Activated T-cell treated with anti-CD3 and anti-CD28 coated beads, Interleukin-2, amount 50 U/mL, for 72 hours (primary cell): Measurements from ENCODE around the gene PARD3B. TPM values are rescaled to one million over a fixed set of nuclear protein-coding genes. Genes with fewer than 3 reads are reported as not detected.

ENCODE experiments used
- ATAC-seq, 2 donors: fragments of 150-1000 bp; cut with Tn5 transposase; replicated peaks in 1 of 2; 2 replicates each; pipeline ENCODE4 v1.10.0; 2021; ENCODE audit warnings: moderate library complexity in 2 of 2, mild to moderate bottlenecking in 1 of 2
- DNase-seq, 2 donors: peaks; one replicate each; pipeline ENCODE4 v3.0.0; 2021 to 2022; ENCODE audit warnings: mixed read lengths in 1 of 2
- H3K27ac Mint-ChIP-seq: one replicate; pipeline ENCODE4 v1.8.0; 2022; ENCODE audit warnings: mild to moderate bottlenecking, moderate library complexity, mixed read lengths
- H3K27me3 Mint-ChIP-seq: one replicate; pipeline ENCODE4 v1.8.0; 2022; ENCODE audit warnings: low read depth, mixed read lengths
- H3K36me3 Mint-ChIP-seq, 2 donors: one replicate each; pipeline ENCODE4 v1.8.0; 2022; ENCODE audit warnings: mixed read lengths in 2 of 2, mild to moderate bottlenecking in 1 of 2; ENCODE audit not compliant: insufficient read depth in 2 of 2
- H3K4me1 Mint-ChIP-seq: one replicate; pipeline ENCODE4 v1.8.0; 2022; ENCODE audit warnings: low read depth, mixed read lengths
- H3K4me3 Mint-ChIP-seq, 2 donors: one replicate each; pipeline ENCODE4 v1.8.0; 2022; ENCODE audit warnings: mild to moderate bottlenecking in 2 of 2, mixed read lengths in 2 of 2, moderate library complexity in 2 of 2
- H3K9me3 Mint-ChIP-seq, 2 donors: one replicate each; pipeline ENCODE4 v1.8.0; 2022; ENCODE audit warnings: mixed read lengths in 2 of 2
- total RNA-seq, 2 donors: library from RNA; stranded (reverse); gene quantifications; one replicate each; pipeline ENCODE4 v1.2.3, GENCODE V29; 2022

The PARD3B gene
- total RNA-seq, 2 donors from 2014 or later, result 0.74 to 0.96 TPM

GRCh38 chr2:205058409-205058808 lies 513.1 kb downstream of the PARD3B start:
- Mint-ChIP-seq H3K27ac (peak overlapping the region; percentile 27), H3K9me3 (peaks cover 0 to 5% of the 10 kb centered on the region in 2 donors), H3K36me3 (no peaks in the 10 kb centered on the region), H3K4me1 (peaks cover 25% of the 10 kb centered on the region), H3K27me3 (no peaks in the 10 kb centered on the region), H3K4me3 (no peak overlapping the region)
- ATAC-seq (no peak), DNase-seq (no peak)

- ATAC-seq (no peak), DNase-seq (no peak)
- Mint-ChIP-seq H3K27me3 (no peaks in the 10 kb centered on the region), H3K4me1 (peaks cover 17% of the 10 kb centered on the region), H3K36me3 (peaks cover 0 to 3% of the 10 kb centered on the region in 2 donors), H3K27ac (no peak overlapping the region), H3K4me3 (no peak overlapping the region), H3K9me3 (peaks cover 0 to 5% of the 10 kb centered on the region in 2 donors)
These were observed 515.0 kb downstream of the PARD3B start for GRCh38 chr2:205060269-205060668.

- H3K27ac Mint-ChIP-seq, result no peak overlapping the region
- H3K36me3 Mint-ChIP-seq, result peaks cover 0 to 3% of the 10 kb centered on the region in 2 donors
- H3K4me1 Mint-ChIP-seq, result no peaks in the 10 kb centered on the region
- DNase-seq (no peak), ATAC-seq (no peak)
- H3K9me3 Mint-ChIP-seq, result no peaks in the 10 kb centered on the region
- H3K27me3 Mint-ChIP-seq, result no peaks in the 10 kb centered on the region
- H3K4me3 Mint-ChIP-seq, result no peak overlapping the region
These were observed 520.8 kb downstream of the PARD3B start for GRCh38 chr2:205066081-205066480.

GRCh38 chr2:205069928-205070327 lies 524.7 kb downstream of the PARD3B start:
- peaks cover 0 to 1% of the 10 kb centered on the region in 2 donors for H3K9me3 Mint-ChIP-seq
- H3K36me3 Mint-ChIP-seq, result no peaks in the 10 kb centered on the region
- DNase-seq (no peak), ATAC-seq (no peak)
- H3K27me3 Mint-ChIP-seq, result no peaks in the 10 kb centered on the region
- H3K4me3 Mint-ChIP-seq, result no peak overlapping the region
- H3K4me1 Mint-ChIP-seq, result peaks cover 5% of the 10 kb centered on the region
- H3K27ac Mint-ChIP-seq, result no peak overlapping the region

DNA sequence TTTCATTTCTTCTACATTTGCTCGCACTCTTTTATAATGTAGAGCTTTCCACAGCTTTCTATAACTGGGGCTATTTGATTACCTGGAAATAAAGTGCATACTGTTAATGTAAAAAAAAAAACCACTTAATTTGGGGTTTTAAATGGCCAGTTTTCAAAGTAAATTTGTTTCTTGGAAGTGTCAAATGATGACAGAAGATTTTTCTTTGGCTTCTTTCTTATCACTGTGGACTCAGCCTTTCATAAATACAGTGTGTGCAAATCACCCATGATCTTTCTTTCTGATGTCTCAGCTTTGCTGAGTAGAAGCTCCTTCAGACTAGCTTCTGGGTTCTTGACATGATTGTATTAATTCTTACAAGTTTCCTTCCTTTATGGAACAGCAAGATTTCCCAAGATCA lies 525.6 kb downstream of the PARD3B start:
- DNase-seq (no peak), ATAC-seq (no peak)
- no peak overlapping the region for H3K27ac Mint-ChIP-seq
- H3K4me3 Mint-ChIP-seq, result no peak overlapping the region
- H3K4me1 Mint-ChIP-seq, result peaks cover 6% of the 10 kb centered on the region
- no peaks in the 10 kb centered on the region for H3K27me3 Mint-ChIP-seq
- peaks cover 0 to 1% of the 10 kb centered on the region in 2 donors for H3K9me3 Mint-ChIP-seq
- H3K36me3 Mint-ChIP-seq, result no peaks in the 10 kb centered on the region

DNA sequence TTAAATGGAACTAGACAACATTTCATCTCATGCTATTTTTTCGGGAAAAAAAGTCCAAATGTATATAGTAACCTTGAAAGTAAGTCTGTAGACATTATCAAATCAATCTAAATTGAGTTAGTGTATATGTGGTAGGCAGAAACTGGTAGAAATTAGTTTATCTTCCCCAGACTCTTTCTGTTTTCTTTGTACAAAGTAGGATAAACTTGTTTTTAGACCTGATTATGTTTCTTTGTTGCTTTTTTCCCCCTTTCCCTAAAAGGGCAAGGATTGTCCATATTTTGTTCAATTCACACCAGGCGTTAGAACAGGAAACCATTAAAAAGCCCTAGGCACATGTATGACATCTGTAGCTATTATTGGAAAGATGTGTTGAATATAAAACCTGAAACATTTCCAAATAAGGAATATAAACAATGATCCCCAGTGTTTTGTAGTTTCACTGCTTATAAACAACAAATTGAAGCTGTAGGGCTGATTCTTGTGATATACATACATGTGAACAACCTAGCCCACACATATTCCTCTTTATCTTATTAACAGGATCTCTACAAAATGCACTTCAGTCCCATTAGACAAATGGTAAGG lies 528.3 kb downstream of the PARD3B start:
- no peak overlapping the region for H3K4me3 Mint-ChIP-seq
- H3K9me3 Mint-ChIP-seq, result peaks cover 0 to 1% of the 10 kb centered on the region in 2 donors
- H3K36me3 Mint-ChIP-seq, result no peaks in the 10 kb centered on the region
- peaks cover 31% of the 10 kb centered on the region for H3K4me1 Mint-ChIP-seq
- H3K27me3 Mint-ChIP-seq, result no peaks in the 10 kb centered on the region
- no peak overlapping the region for H3K27ac Mint-ChIP-seq
- DNase-seq (no peak), ATAC-seq (no peak)

- no peaks in the 10 kb centered on the region for H3K27me3 Mint-ChIP-seq
- peak overlapping the region; percentile 33 for H3K27ac Mint-ChIP-seq
- peaks cover 0 to 1% of the 10 kb centered on the region in 2 donors for H3K9me3 Mint-ChIP-seq
- H3K36me3 Mint-ChIP-seq, result no peaks in the 10 kb centered on the region
- H3K4me1 Mint-ChIP-seq, result peaks cover 31% of the 10 kb centered on the region
- peak overlapping the region; percentile 31 to 32 for H3K4me3 Mint-ChIP-seq
- peak in 1 of 2 donors; percentile 24 for ATAC-seq
- no peak for DNase-seq
These were observed 531.1 kb downstream of the PARD3B start for GRCh38 chr2:205076405-205076804.

DNA sequence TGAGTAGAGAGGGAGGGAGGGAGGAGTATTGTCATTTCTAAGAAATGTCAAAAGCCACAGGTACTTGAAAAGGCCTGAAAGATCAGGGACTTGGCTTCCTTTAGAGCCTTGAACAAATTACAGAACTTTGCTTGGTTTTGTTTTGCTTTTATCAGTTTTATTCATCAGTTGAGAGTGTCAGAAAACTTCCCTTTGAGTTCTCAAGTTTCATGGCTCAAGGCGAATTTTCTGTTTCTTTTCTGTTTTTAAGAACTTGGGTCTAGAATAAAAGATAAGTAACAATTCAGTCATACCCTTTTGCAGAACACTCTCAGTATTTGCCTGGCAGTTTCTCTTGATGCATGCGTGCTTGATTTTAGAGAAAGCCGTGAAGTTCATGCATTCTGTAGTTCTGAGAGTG lies 531.9 kb downstream of the PARD3B start:
- Mint-ChIP-seq H3K27me3 (no peaks in the 10 kb centered on the region), H3K4me3 (peak overlapping the region; percentile 36 to 63), H3K36me3 (no peaks in the 10 kb centered on the region), H3K9me3 (peaks cover 0 to 1% of the 10 kb centered on the region in 2 donors), H3K27ac (peak overlapping the region; percentile 73), H3K4me1 (peaks cover 31% of the 10 kb centered on the region)
- ATAC-seq (peak; percentile 85 to 89), DNase-seq (peak in 1 of 2 donors; percentile 4)

DNA sequence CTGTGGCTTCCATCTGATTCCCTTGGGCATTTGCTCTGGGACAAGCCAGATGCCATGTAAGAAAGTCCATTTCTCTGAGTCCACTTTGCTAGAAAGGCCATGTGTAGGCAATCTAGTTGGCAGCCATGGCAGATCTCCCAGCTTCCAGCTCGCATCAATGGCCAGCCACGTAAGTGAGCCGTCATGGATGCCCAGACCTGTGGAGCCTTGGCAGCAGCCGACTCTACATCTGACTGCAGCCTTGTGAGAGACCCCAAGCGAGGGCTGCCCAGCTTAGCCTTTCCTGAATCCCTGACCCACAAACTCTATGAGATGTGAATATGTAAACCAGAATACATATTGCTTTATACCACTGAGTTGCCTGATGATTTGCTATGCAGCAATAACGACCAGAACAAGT lies 533.5 kb downstream of the PARD3B start:
- H3K4me3 Mint-ChIP-seq, result no peak overlapping the region
- DNase-seq, result no peak
- peaks cover 40% of the 10 kb centered on the region for H3K4me1 Mint-ChIP-seq
- H3K27me3 Mint-ChIP-seq, result no peaks in the 10 kb centered on the region
- H3K36me3 Mint-ChIP-seq, result no peaks in the 10 kb centered on the region
- no peak for ATAC-seq
- H3K27ac Mint-ChIP-seq, result no peak overlapping the region
- H3K9me3 Mint-ChIP-seq, result peaks cover 0 to 1% of the 10 kb centered on the region in 2 donors

DNA sequence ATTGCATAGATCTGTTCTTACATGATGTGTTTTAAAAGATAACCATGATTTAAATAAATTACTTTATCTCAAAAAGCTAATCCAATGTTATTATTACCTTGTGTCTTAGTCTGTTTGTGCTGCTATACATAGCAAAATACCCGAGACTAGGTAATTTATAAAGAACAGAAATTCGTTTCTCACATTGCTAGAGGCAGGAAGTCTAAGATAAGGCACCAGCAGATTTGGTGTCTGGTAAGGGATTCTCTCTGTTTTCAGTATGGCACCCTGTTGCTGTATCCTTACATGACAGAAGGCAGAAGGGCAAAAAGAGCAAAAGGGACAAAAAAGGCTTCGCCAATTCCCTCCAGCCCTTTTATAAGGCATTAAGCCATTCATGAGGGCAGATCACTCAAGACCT lies 533.9 kb downstream of the PARD3B start:
- peaks cover 0 to 1% of the 10 kb centered on the region in 2 donors for H3K9me3 Mint-ChIP-seq
- H3K4me3 Mint-ChIP-seq, result no peak overlapping the region
- no peaks in the 10 kb centered on the region for H3K36me3 Mint-ChIP-seq
- ATAC-seq (no peak), DNase-seq (no peak)
- H3K27ac Mint-ChIP-seq, result no peak overlapping the region
- no peaks in the 10 kb centered on the region for H3K27me3 Mint-ChIP-seq
- peaks cover 40% of the 10 kb centered on the region for H3K4me1 Mint-ChIP-seq

DNA sequence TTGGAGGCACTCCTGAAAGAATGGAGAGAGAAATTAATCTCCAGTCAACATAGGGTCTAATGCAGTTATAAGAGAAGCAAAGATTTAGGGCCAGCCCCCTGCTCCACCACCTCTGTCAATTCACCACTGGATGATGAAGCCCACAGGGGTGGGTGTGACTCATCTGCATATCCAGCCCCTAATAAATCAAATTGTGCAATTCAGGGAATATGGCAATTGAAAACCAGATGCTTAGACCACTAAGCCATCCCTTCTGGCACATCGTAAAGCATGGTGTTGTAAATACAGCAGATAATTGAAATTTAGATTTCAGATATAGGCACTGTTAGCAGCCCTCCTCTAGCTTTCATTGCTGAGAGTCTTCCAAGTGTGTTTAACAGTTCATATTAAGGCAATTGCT lies 541.4 kb downstream of the PARD3B start:
- no peak overlapping the region for H3K4me3 Mint-ChIP-seq
- no peaks in the 10 kb centered on the region for H3K27me3 Mint-ChIP-seq
- DNase-seq, result no peak
- no peak overlapping the region for H3K27ac Mint-ChIP-seq
- ATAC-seq, result no peak
- H3K4me1 Mint-ChIP-seq, result peaks cover 10% of the 10 kb centered on the region
- no peaks in the 10 kb centered on the region for H3K9me3 Mint-ChIP-seq
- H3K36me3 Mint-ChIP-seq, result no peaks in the 10 kb centered on the region

GRCh38 chr2:205087862-205088261 lies 542.6 kb downstream of the PARD3B start:
- Mint-ChIP-seq H3K4me3 (no peak overlapping the region), H3K4me1 (peaks cover 19% of the 10 kb centered on the region), H3K36me3 (no peaks in the 10 kb centered on the region), H3K27me3 (no peaks in the 10 kb centered on the region), H3K9me3 (peaks cover 2 to 4% of the 10 kb centered on the region in 2 donors), H3K27ac (no peak overlapping the region)
- ATAC-seq (no peak), DNase-seq (no peak)

- ATAC-seq, result no peak
- peaks cover 14% of the 10 kb centered on the region for H3K4me1 Mint-ChIP-seq
- H3K9me3 Mint-ChIP-seq, result peaks cover 2 to 4% of the 10 kb centered on the region in 2 donors
- H3K4me3 Mint-ChIP-seq, result no peak overlapping the region
- no peak for DNase-seq
- H3K27ac Mint-ChIP-seq, result no peak overlapping the region
- no peaks in the 10 kb centered on the region for H3K27me3 Mint-ChIP-seq
- H3K36me3 Mint-ChIP-seq, result no peaks in the 10 kb centered on the region
These were observed 544.7 kb downstream of the PARD3B start for GRCh38 chr2:205089958-205090357.

DNA sequence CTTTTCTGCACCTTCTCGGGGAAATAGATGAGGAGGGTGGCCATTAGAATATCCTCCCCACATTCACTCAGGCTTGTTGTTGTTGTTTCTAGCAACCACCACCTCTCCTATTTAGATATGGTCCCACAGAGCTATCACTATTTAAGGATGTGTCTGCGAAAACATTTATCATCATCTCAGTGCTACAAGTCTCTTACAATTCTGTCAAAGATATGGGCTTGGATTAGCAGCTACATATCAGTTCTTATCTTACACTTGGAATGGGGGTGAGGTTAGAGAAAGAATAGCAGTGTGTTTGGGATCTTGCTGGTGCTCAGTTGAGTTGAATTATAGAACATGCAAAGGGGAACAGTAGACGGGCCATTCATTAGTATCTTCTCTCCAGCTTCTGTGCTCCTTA lies 546.1 kb downstream of the PARD3B start:
- Mint-ChIP-seq H3K9me3 (peaks cover 2 to 4% of the 10 kb centered on the region in 2 donors), H3K4me1 (peaks cover 14% of the 10 kb centered on the region), H3K27me3 (no peaks in the 10 kb centered on the region), H3K36me3 (no peaks in the 10 kb centered on the region), H3K4me3 (no peak overlapping the region), H3K27ac (peak overlapping the region; percentile 36)
- no peak for DNase-seq
- ATAC-seq, result no peak
